Keratinocyte (primary cell): ENCODE data around the gene CAMSAP1. TPM values are rescaled to one million over a fixed set of nuclear protein-coding genes. Genes with fewer than 3 reads are reported as not detected.

Experiments used
- DNase-seq: peaks from one replicate; pipeline ENCODE4 v3.0.0-alpha.2; 2011; ENCODE audit warnings: low read depth, missing footprints, low spot score
- FAIRE-seq: peaks from 2 replicates; lab custom pipeline; 2011; peaks lifted over from hg19 to GRCh38; lab: Jason Lieb, UNC
- H2AFZ ChIP-seq: 2 replicates; pipeline ENCODE4 v1.6.0; 2012; ENCODE audit warnings: low read length, control low read depth, inconsistent platforms; ENCODE audit not compliant: control insufficient read depth
- H3K27ac ChIP-seq: 2 replicates; pipeline ENCODE4 v1.5.1; 2011; ENCODE audit warnings: low read length; ENCODE audit not compliant: control insufficient read depth, insufficient read depth
- H3K27me3 ChIP-seq: 3 replicates; pipeline ENCODE4 v1.6.0; 2011; ENCODE audit warnings: low read length; ENCODE audit not compliant: control insufficient read depth, insufficient read depth; ENCODE audit errors: extremely low read depth
- H3K36me3 ChIP-seq, 2 experiments: 2 replicates in 1 of 2; 3 replicates in 1 of 2; pipeline ENCODE4 v1.5.1; 2011; ENCODE audit warnings: low read length in 2 of 2, mild to moderate bottlenecking in 1 of 2; ENCODE audit not compliant: control insufficient read depth in 2 of 2, insufficient read depth in 2 of 2; ENCODE audit errors: extremely low read depth in 1 of 2
- H3K4me1 ChIP-seq: 3 replicates; pipeline ENCODE4 v1.5.1; 2011; ENCODE audit warnings: low read length; ENCODE audit not compliant: control insufficient read depth, insufficient read depth; ENCODE audit errors: extremely low read depth
- H3K4me2 ChIP-seq: 3 replicates; pipeline ENCODE4 v1.6.0; 2011; ENCODE audit warnings: low read depth, low read length; ENCODE audit not compliant: control insufficient read depth, insufficient read depth; ENCODE audit errors: extremely low read depth
- H3K4me3 ChIP-seq, 3 experiments: fragments of 200-600 bp in 1 of 3; sonication (generic) in 1 of 3; 2 replicates in 2 of 3; 3 replicates in 1 of 3; pipeline ENCODE4 v1.5.1; 2011 to 2016; ENCODE audit warnings: low read length in 3 of 3, mild to moderate bottlenecking in 3 of 3, control low read depth in 2 of 3, inconsistent platforms in 1 of 3, low read depth in 1 of 3, mixed read lengths in 1 of 3, mixed run types in 1 of 3, moderate library complexity in 1 of 3; ENCODE audit not compliant: control insufficient read depth in 2 of 3, insufficient read depth in 2 of 3; ENCODE audit errors: extremely low read depth in 1 of 3
- H3K79me2 ChIP-seq: 2 replicates; pipeline ENCODE4 v1.6.0; 2012; ENCODE audit warnings: low read length; ENCODE audit not compliant: control insufficient read depth, insufficient read depth
- H3K9ac ChIP-seq: 3 replicates; pipeline ENCODE4 v1.6.0; 2011; ENCODE audit warnings: low read length; ENCODE audit not compliant: control insufficient read depth, insufficient read depth; ENCODE audit errors: extremely low read depth
- H3K9me1 ChIP-seq: 3 replicates; pipeline ENCODE4 v1.6.0; 2011; ENCODE audit warnings: low read length; ENCODE audit not compliant: control insufficient read depth, insufficient read depth; ENCODE audit errors: extremely low read depth
- H3K9me3 ChIP-seq: 2 replicates; pipeline ENCODE4 v1.5.1; 2012; ENCODE audit warnings: low read depth, low read length; ENCODE audit not compliant: control insufficient read depth
- H4K20me1 ChIP-seq: 3 replicates; pipeline ENCODE4 v1.6.0; 2011; ENCODE audit warnings: low read length; ENCODE audit not compliant: control insufficient read depth, insufficient read depth; ENCODE audit errors: extremely low read depth
- EZH2 ChIP-seq: IDR thresholded peaks from one replicate; pipeline ENCODE4 v1.6.1; 2012; ENCODE audit warnings: inconsistent platforms, mild to moderate bottlenecking, low read length, moderate library complexity
- dilution Hi-C: fragments of 300-500 bp; cut with MboI; formaldehyde crosslinking; loops from one replicate; pipeline ENCODE4 v1.7.0; 2020; ENCODE audit warnings: low sequenced_read_pairs; ENCODE audit not compliant: extremely low pct_ligation_motif_present
- polyA plus RNA-seq, 5 experiments: library from polyadenylated mRNA; depleted of rRNA in 3 of 5; stranded (reverse) in 3 of 5; stranded (forward) in 1 of 5; unstranded in 1 of 5; fragments of >200 nt; gene quantifications; 1 replicate in 1 of 5; 2 replicates in 3 of 5; 3 replicates in 1 of 5; pipeline versions ENCODE4 v1.2.1 to v1.2.3, GENCODE V29; 2011 to 2012; ENCODE audit warnings: missing spikeins in 2 of 5, low read depth in 1 of 5, low replicate concordance in 1 of 5
- TF ChIP-seq, protein P1 (sequence below), 3 experiments: IDR thresholded peaks in 1 of 3; conservative IDR thresholded peaks in 1 of 3; optimal IDR thresholded peaks in 1 of 3; 2 replicates in 2 of 3; 3 replicates in 1 of 3; pipeline versions ENCODE3 to v1.5.1; 2011; ENCODE audit warnings: low read length in 3 of 3, mild to moderate bottlenecking in 3 of 3, moderate library complexity in 2 of 3, control low read depth in 1 of 3, inconsistent platforms in 1 of 3; ENCODE audit not compliant: insufficient read depth in 2 of 3; ENCODE audit errors: extremely low read depth in 1 of 3

Gene CAMSAP1
- polyA plus RNA-seq, 1 donor (not counting 4 experiments of a cell fraction or from before 2014, with no cell fraction given) = 8.3 TPM

DNA sequence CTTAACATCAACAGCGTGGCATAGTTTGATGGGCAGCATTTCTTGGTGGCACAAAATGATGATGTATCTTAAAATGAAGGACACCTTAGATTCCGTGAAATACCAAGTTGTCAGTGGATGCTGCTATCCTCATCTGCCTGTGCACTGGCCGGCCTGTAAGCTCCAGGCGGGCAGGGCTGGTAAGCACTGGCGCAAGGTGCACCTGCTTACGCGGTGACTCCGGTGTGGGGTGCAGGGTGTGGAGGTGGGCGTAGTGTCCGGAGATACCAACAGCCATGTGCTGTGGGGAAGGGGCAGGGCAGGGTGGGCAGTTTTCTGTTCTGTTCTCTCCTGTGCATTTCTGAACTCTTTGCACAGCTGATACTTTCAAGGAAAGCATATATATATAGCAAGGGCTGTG lies 103.9 kb downstream of the CAMSAP1 start:
- Histone ChIP-seq H3K79me2 (no peaks in the 10 kb centered on the region), H2AFZ (no peak overlapping the region), H3K4me1 (no peaks in the 10 kb centered on the region), H3K36me3 (no peaks in the 10 kb centered on the region), H3K27ac (no peak overlapping the region), H3K9ac (no peak overlapping the region), H3K4me2 (no peak overlapping the region), H4K20me1 (no peaks in the 10 kb centered on the region), H3K9me3 (no peaks in the 10 kb centered on the region), H3K9me1 (no peaks in the 10 kb centered on the region), H3K4me3 (no peak overlapping the region), H3K27me3 (no peaks in the 10 kb centered on the region)
- DNase-seq (no peak), FAIRE-seq (no peak)
- dilution Hi-C loops = no loop called here
- no peak for TF ChIP-seq EZH2
- TF ChIP-seq, protein P1, sequence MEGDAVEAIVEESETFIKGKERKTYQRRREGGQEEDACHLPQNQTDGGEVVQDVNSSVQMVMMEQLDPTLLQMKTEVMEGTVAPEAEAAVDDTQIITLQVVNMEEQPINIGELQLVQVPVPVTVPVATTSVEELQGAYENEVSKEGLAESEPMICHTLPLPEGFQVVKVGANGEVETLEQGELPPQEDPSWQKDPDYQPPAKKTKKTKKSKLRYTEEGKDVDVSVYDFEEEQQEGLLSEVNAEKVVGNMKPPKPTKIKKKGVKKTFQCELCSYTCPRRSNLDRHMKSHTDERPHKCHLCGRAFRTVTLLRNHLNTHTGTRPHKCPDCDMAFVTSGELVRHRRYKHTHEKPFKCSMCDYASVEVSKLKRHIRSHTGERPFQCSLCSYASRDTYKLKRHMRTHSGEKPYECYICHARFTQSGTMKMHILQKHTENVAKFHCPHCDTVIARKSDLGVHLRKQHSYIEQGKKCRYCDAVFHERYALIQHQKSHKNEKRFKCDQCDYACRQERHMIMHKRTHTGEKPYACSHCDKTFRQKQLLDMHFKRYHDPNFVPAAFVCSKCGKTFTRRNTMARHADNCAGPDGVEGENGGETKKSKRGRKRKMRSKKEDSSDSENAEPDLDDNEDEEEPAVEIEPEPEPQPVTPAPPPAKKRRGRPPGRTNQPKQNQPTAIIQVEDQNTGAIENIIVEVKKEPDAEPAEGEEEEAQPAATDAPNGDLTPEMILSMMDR (optimal IDR thresholded peaks at IDR 0.05 in 1 of 3, IDR thresholded peaks at IDR 0.05 in 1 of 3, conservative IDR thresholded peaks at IDR 0.05 in 1 of 3; ENCODE audit: extremely low read depth in 1 of 3, insufficient read depth in 2 of 3, low read length in 3 of 3) = no peak

DNA sequence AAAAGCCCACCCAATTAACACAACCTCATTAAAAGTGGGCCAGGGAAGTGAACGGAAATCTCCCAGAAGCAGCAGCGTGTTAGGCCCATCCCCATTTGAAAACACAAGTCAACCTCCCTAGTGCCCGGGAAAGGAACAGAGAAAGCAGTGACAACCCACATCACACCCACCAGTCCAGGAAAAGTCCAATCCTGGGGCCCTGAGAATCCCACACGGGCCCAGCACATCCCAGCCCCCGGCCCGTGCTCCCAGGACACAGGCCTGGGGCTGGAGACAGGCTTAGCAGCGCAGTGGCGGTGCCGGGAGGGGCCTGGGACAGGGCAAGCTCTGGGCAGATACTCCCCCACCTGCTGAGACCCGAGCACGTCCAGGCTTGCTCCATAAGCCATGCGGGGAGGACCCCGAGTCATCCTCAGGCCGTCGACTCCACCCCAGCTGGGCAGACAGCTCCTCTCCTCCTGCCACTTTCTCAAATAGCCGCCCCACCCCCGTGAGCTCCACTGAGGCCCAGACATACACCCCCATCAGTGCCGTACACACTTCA lies 104.4 kb downstream of the CAMSAP1 start:
- Histone ChIP-seq H3K27ac (no peak overlapping the region), H3K4me1 (no peaks in the 10 kb centered on the region), H3K9me1 (no peaks in the 10 kb centered on the region), H3K36me3 (no peaks in the 10 kb centered on the region), H3K27me3 (no peaks in the 10 kb centered on the region), H4K20me1 (no peaks in the 10 kb centered on the region), H3K9me3 (no peaks in the 10 kb centered on the region), H2AFZ (no peak overlapping the region), H3K9ac (no peak overlapping the region), H3K4me3 (no peak overlapping the region), H3K79me2 (no peaks in the 10 kb centered on the region), H3K4me2 (no peak overlapping the region)
- dilution Hi-C loops = no loop called here
- DNase-seq (no peak), FAIRE-seq (no peak)
- TF ChIP-seq, protein P1 (optimal IDR thresholded peaks at IDR 0.05 in 1 of 3, IDR thresholded peaks at IDR 0.05 in 1 of 3, conservative IDR thresholded peaks at IDR 0.05 in 1 of 3; ENCODE audit: extremely low read depth in 1 of 3, insufficient read depth in 2 of 3, low read length in 3 of 3) = no peak
- no peak for TF ChIP-seq EZH2
